GM12878 (cell line): ENCODE measurements around the gene NACC1. TPM values are rescaled to one million over a fixed set of nuclear protein-coding genes. Genes with fewer than 3 reads are reported as not detected.

Experiments used
- ATAC-seq: fragments of 200-7000 bp; cut with Tn5 transposase; 3 replicates; pipeline ENCODE4 v1.9.1; 2020; ENCODE audit warnings: mild to moderate bottlenecking, moderate library complexity
- BruUV-seq: library from RNA; stranded (reverse); fragments of 400-500 nt; replicated peaks from 2 replicates; lab custom pipeline; 2021; lab: Mats Ljungman, UMichigan
- CTCF ChIA-PET: fragments of 300-600 bp; sonication (Branson Sonifier 250); formaldehyde crosslinking; extraction: SDS; loops from one replicate; lab custom pipeline; 2021; ENCODE audit warnings: inconsistent platforms; lab: Yijun Ruan, JAX
- POLR2A ChIA-PET: fragments of 350-600 bp; formaldehyde crosslinking; extraction: SDS; loops from one replicate; lab custom pipeline; 2021; ENCODE audit warnings: inconsistent platforms; lab: Charles Lee
- RAD21 ChIA-PET: fragments of 300-600 bp; sonication (Branson Sonifier 250); formaldehyde crosslinking; loops from one replicate; lab custom pipeline; 2023; ENCODE audit warnings: antibody characterized with exemption; ENCODE audit not compliant: unreplicated experiment; lab: Charles Lee
- SMC1A ChIA-PET: fragments of 300-600 bp; sonication (Branson Sonifier 250); formaldehyde crosslinking; loops from one replicate; lab custom pipeline; 2023; ENCODE audit not compliant: unreplicated experiment, uncharacterized antibody; lab: Charles Lee
- DNase-seq: peaks from one replicate; pipeline ENCODE4 v3.0.0-alpha.2; 2011; ENCODE audit warnings: low read depth, low spot score
- FAIRE-seq: peaks from 3 replicates; lab custom pipeline; 2011; peaks lifted over from hg19 to GRCh38; lab: Jason Lieb, UNC
- H2AFZ ChIP-seq: 2 replicates; pipeline ENCODE4 v1.6.0; 2011; ENCODE audit warnings: low read depth, low read length, control low read depth; ENCODE audit not compliant: control insufficient read depth
- H3K27ac ChIP-seq: 2 replicates; pipeline ENCODE4 v1.5.1; 2011; ENCODE audit warnings: control low read depth; ENCODE audit not compliant: control insufficient read depth, insufficient read depth
- H3K27me3 ChIP-seq, 2 experiments: replicated peaks in 1 of 2; 2 replicates each; pipeline versions ENCODE4 v1.6.0 to v1.6.1; 2011; ENCODE audit warnings: low read length in 1 of 2; ENCODE audit not compliant: control insufficient read depth in 2 of 2, insufficient read depth in 2 of 2
- H3K36me3 ChIP-seq, 2 experiments: 2 replicates each; pipeline ENCODE4 v1.5.1; 2011; ENCODE audit warnings: low read length in 1 of 2; ENCODE audit not compliant: control insufficient read depth in 2 of 2, insufficient read depth in 2 of 2
- H3K4me1 ChIP-seq: 2 replicates; pipeline ENCODE4 v1.6.1; 2011; ENCODE audit warnings: mild to moderate bottlenecking, low read length, moderate library complexity, mixed read lengths; ENCODE audit not compliant: control insufficient read depth, insufficient read depth
- H3K4me2 ChIP-seq: 2 replicates; pipeline ENCODE4 v1.6.0; 2011; ENCODE audit warnings: control low read depth; ENCODE audit not compliant: control insufficient read depth, insufficient read depth
- H3K4me3 ChIP-seq: fragments of 200-600 bp; sonication (generic); 2 replicates; pipeline ENCODE4 v1.5.1; 2016
- H3K79me2 ChIP-seq: 2 replicates; pipeline ENCODE4 v1.6.0; 2011; ENCODE audit warnings: low read length; ENCODE audit not compliant: control insufficient read depth, insufficient read depth
- H3K9ac ChIP-seq: 2 replicates; pipeline ENCODE4 v1.8.0; 2011; ENCODE audit warnings: low read length, control low read depth, mixed read lengths; ENCODE audit not compliant: control insufficient read depth, insufficient read depth
- H3K9me3 ChIP-seq: replicated peaks from 3 replicates; pipeline ENCODE4 v1.5.1; 2011; ENCODE audit warnings: mild to moderate bottlenecking, low read length; ENCODE audit not compliant: control insufficient read depth, insufficient read depth
- H4K20me1 ChIP-seq: 2 replicates; pipeline ENCODE4 v1.6.0; 2011; ENCODE audit not compliant: control insufficient read depth, insufficient read depth
- BMI1 ChIP-seq: fragments of 450-650 bp; IDR thresholded peaks from 2 replicates; pipeline ENCODE4 v1.6.1; 2016; ENCODE audit warnings: mild to moderate bottlenecking, moderate library complexity, borderline replicate concordance
- CBFB ChIP-seq: IDR thresholded peaks from 2 replicates; pipeline ENCODE4 v1.6.1; 2016; ENCODE audit warnings: antibody characterized with exemption, low read depth
- CREB1 ChIP-seq: IDR thresholded peaks from 2 replicates; pipeline ENCODE4 v1.6.1; 2012; ENCODE audit warnings: low read depth, mild to moderate bottlenecking, inconsistent platforms
- CREM ChIP-seq: IDR thresholded peaks from 2 replicates; pipeline ENCODE4 v1.6.1; 2014; ENCODE audit warnings: antibody characterized with exemption, low read depth
- EZH2 ChIP-seq: IDR thresholded peaks from 2 replicates; pipeline ENCODE4 v1.6.1; 2012; ENCODE audit warnings: low read depth, mild to moderate bottlenecking, control low read depth, inconsistent platforms, low read length, borderline replicate concordance; ENCODE audit not compliant: control insufficient read depth
- IRF4 ChIP-seq: IDR thresholded peaks from 2 replicates; pipeline ENCODE4 v1.6.1; 2011; ENCODE audit warnings: low read depth, low read length
- KDM1A ChIP-seq: fragments of 200-600 bp; sonication (generic); IDR thresholded peaks from 2 replicates; pipeline ENCODE4 v1.6.1; 2016; ENCODE audit warnings: borderline replicate concordance
- MEF2A ChIP-seq: IDR thresholded peaks from 2 replicates; pipeline ENCODE4 v1.6.1; 2011; ENCODE audit warnings: low read depth, mild to moderate bottlenecking, low read length, moderate library complexity; ENCODE audit not compliant: insufficient read depth
- MEF2B ChIP-seq: fragments of 450-650 bp; IDR thresholded peaks from 2 replicates; pipeline ENCODE4 v1.6.1; 2018; ENCODE audit warnings: mild to moderate bottlenecking, moderate library complexity; ENCODE audit not compliant: partially characterized antibody, poor library complexity, severe bottlenecking
- NBN ChIP-seq: fragments of 450-650 bp; IDR thresholded peaks from 2 replicates; pipeline ENCODE4 v1.6.1; 2016
- NFYB ChIP-seq: IDR thresholded peaks from 2 replicates; pipeline ENCODE4 v1.6.1; 2011; ENCODE audit warnings: low read depth, mild to moderate bottlenecking, low read length, improper control_type of control experiment, moderate library complexity; ENCODE audit not compliant: insufficient read depth
- PML ChIP-seq: IDR thresholded peaks from 2 replicates; pipeline ENCODE4 v1.6.1; 2012; ENCODE audit warnings: low read length, inconsistent platforms
- RFX5 ChIP-seq: IDR thresholded peaks from 2 replicates; pipeline ENCODE4 v1.6.1; 2011; ENCODE audit warnings: low read depth, low read length, improper control_type of control experiment
- TAF1 ChIP-seq: IDR thresholded peaks from 2 replicates; pipeline ENCODE4 v1.6.1; 2011; ENCODE audit warnings: mild to moderate bottlenecking, low read depth, low read length, borderline replicate concordance
- YY1 ChIP-seq: IDR thresholded peaks from 2 replicates; pipeline ENCODE4 v1.6.1; 2011; ENCODE audit warnings: low read depth, mild to moderate bottlenecking, low read length
- ZBED1 ChIP-seq: IDR thresholded peaks from 2 replicates; pipeline ENCODE4 v1.6.1; 2016; ENCODE audit warnings: borderline replicate concordance
- WGBS: methylation state at CpG from one replicate; pipeline ENCODE4 v1.1.6; 2016; ENCODE audit warnings: low lambda C conversion rate; ENCODE audit not compliant: insufficient replicate concordance, insufficient coverage; ENCODE audit errors: missing lambda C conversion rate; 5-methylcytosine and 5-hydroxymethylcytosine counted together
- in situ Hi-C: fragments of 300-500 bp; cut with MboI; formaldehyde crosslinking; loops from 9 replicates; pipeline ENCODE4 v1.14.3; 2018; ENCODE audit warnings: mixed read lengths
- intact Hi-C: fragments of 100-400 bp; cut with micrococcal nuclease; formaldehyde crosslinking; loops from one replicate; pipeline ENCODE4 v1.14.2; 2022; ENCODE audit not compliant: unreplicated experiment
- polyA plus RNA-seq, 11 experiments: library from polyadenylated mRNA; depleted of rRNA in 4 of 11; unstranded in 6 of 11; stranded (reverse) in 5 of 11; fragments of >200 nt; fragmentation: Nextera tagmentation in 4 of 11; fragmentation: Illumina TruSeq in 1 of 11; extraction: Ambion mirVana in 4 of 11; extraction: Trizol in 1 of 11; gene quantifications; 1 replicate in 1 of 11; 2 replicates in 10 of 11; pipeline versions ENCODE4 v1.2.1 to v1.2.3, GENCODE V29; 2011 to 2016; ENCODE audit warnings: inconsistent platforms in 2 of 11, missing spikeins in 2 of 11, low read depth in 1 of 11
- total RNA-seq, 4 experiments: library from RNA; depleted of rRNA in 3 of 4; stranded (reverse); fragments of >200 nt in 3 of 4; fragmentation: Illumina TruSeq in 1 of 4; extraction: Trizol in 1 of 4; gene quantifications; 2 replicates each; pipeline versions ENCODE4 v1.2.1 to v1.2.3, GENCODE V29; 2013 to 2021
- TF ChIP-seq, protein P1 (sequence below): fragments of 150-350 bp; IDR thresholded peaks from 2 replicates; pipeline ENCODE4 v1.6.1; 2014; ENCODE audit warnings: mild to moderate bottlenecking, low read depth, low read length
- TF ChIP-seq, protein P2 (sequence below): fragments of 450-650 bp; IDR thresholded peaks from 2 replicates; pipeline ENCODE4 v1.6.1; 2017; ENCODE audit warnings: mild to moderate bottlenecking, moderate library complexity

NACC1 gene
- total and polyA plus RNA-seq, 10 of the 15 experiments (the other 5 are each of a cell fraction or from before 2014, with no cell fraction given), result 0.18 to 120 (median 19.2) TPM

GRCh38 chr19:13083627-13084026, 34.4 kb upstream of the NACC1 start:
- no TSS peak for BruUV-seq
- no peak overlapping the region for H3K27ac ChIP-seq
- ChIA-PET POLR2A (no interaction called here), RAD21 (interaction anchor here (0.7 kb wide), 1 partner anchor 118 kb away, joined by 3 read pairs; no protein-coding TSS in a partner anchor), SMC1A (interaction anchor here (2.0 kb wide), 1 partner anchor 21 kb away, joined by 6 read pairs; no protein-coding TSS in a partner anchor), CTCF (interaction anchor here (1.3 to 1.6 kb wide), 2 partner anchors 22 to 118 kb away, joined by 5 to 7 read pairs; no protein-coding TSS in a partner anchor)
- H3K9me3 ChIP-seq, result no peaks in the 10 kb centered on the region
- FAIRE-seq (no peak), DNase-seq (no peak), ATAC-seq (no peak)
- no peak overlapping the region for H2AFZ ChIP-seq
- no peak for TF ChIP-seq NBN
- TF ChIP-seq YY1, result no peak
- TF ChIP-seq CREB1, result no peak
- no peak for TF ChIP-seq KDM1A
- no peak for TF ChIP-seq CREM
- TF ChIP-seq BMI1, result no peak
- no peak for TF ChIP-seq ZBED1
- TF ChIP-seq NFYB, result no peak
- TF ChIP-seq, protein P1, sequence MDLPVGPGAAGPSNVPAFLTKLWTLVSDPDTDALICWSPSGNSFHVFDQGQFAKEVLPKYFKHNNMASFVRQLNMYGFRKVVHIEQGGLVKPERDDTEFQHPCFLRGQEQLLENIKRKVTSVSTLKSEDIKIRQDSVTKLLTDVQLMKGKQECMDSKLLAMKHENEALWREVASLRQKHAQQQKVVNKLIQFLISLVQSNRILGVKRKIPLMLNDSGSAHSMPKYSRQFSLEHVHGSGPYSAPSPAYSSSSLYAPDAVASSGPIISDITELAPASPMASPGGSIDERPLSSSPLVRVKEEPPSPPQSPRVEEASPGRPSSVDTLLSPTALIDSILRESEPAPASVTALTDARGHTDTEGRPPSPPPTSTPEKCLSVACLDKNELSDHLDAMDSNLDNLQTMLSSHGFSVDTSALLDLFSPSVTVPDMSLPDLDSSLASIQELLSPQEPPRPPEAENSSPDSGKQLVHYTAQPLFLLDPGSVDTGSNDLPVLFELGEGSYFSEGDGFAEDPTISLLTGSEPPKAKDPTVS, result no peak
- no peak for TF ChIP-seq EZH2
- no peak for TF ChIP-seq MEF2A
- TF ChIP-seq, protein P2, sequence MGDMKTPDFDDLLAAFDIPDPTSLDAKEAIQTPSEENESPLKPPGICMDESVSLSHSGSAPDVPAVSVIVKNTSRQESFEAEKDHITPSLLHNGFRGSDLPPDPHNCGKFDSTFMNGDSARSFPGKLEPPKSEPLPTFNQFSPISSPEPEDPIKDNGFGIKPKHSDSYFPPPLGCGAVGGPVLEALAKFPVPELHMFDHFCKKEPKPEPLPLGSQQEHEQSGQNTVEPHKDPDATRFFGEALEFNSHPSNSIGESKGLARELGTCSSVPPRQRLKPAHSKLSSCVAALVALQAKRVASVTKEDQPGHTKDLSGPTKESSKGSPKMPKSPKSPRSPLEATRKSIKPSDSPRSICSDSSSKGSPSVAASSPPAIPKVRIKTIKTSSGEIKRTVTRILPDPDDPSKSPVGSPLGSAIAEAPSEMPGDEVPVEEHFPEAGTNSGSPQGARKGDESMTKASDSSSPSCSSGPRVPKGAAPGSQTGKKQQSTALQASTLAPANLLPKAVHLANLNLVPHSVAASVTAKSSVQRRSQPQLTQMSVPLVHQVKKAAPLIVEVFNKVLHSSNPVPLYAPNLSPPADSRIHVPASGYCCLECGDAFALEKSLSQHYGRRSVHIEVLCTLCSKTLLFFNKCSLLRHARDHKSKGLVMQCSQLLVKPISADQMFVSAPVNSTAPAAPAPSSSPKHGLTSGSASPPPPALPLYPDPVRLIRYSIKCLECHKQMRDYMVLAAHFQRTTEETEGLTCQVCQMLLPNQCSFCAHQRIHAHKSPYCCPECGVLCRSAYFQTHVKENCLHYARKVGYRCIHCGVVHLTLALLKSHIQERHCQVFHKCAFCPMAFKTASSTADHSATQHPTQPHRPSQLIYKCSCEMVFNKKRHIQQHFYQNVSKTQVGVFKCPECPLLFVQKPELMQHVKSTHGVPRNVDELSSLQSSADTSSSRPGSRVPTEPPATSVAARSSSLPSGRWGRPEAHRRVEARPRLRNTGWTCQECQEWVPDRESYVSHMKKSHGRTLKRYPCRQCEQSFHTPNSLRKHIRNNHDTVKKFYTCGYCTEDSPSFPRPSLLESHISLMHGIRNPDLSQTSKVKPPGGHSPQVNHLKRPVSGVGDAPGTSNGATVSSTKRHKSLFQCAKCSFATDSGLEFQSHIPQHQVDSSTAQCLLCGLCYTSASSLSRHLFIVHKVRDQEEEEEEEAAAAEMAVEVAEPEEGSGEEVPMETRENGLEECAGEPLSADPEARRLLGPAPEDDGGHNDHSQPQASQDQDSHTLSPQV, result no peak
- TF ChIP-seq CBFB, result no peak
- no peak for TF ChIP-seq PML
- TF ChIP-seq IRF4, result no peak
- TF ChIP-seq TAF1, result no peak
- TF ChIP-seq RFX5, result no peak
- TF ChIP-seq MEF2B, result no peak
- H3K4me3 ChIP-seq, result no peak overlapping the region
- intact Hi-C loops, result no loop called here
- WGBS, result 60% methylated on average over 9 of the region's 9 CpGs
- no peaks in the 10 kb centered on the region for H4K20me1 ChIP-seq
- no peaks in the 10 kb centered on the region for H3K4me1 ChIP-seq
- in situ Hi-C loops, result no loop called here
- no peaks in the 10 kb centered on the region for H3K79me2 ChIP-seq
- H3K36me3 ChIP-seq, result no peaks in the 10 kb centered on the region
- H3K27me3 ChIP-seq, result no peaks in the 10 kb centered on the region; a peak in 2 of 4 replicates
- H3K4me2 ChIP-seq, result no peak overlapping the region
- H3K9ac ChIP-seq, result no peak overlapping the region
